ENCODE measurements around the gene ZDHHC3. TPM values are rescaled to one million over a fixed set of nuclear protein-coding genes. Genes with fewer than 3 reads are reported as not detected.

Gene ZDHHC3
- total and polyA plus RNA-seq, 4 donors: 15.4 to 43.0 (median 24.4) TPM

DNA sequence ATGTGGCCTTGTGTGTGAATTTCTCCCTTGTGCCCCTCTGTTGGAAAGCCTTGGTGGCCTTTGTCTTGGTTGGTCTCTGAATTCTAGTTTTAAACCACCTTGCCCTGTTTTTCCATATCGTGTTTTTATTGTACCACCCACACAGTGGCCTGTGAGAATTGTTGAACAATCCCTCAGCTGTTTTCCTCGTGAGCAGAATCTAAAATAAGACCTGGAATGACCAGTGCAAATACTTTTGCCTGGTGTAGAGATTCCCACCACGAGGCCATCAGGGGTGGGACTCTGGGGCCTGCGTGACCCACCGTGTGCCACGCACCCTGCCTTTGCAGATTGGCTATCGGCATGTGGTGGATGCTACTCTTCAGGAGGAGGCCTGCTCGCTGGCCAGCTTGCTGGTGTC is 31.1 kb upstream of the ZDHHC3 start:
- Histone ChIP-seq H3K9ac (ENCODE audit: low read depth in 1 of 2, low read length in 2 of 2) (no peak overlapping the region), H3K4me3 (ENCODE audit: low read depth in 1 of 3, low read length in 3 of 3) (no peak overlapping the region), H3K9me3 (ENCODE audit: control insufficient read depth in 4 of 4, low read length in 3 of 4) (no peaks in the 10 kb centered on the region), H3K36me3 (ENCODE audit: control insufficient read depth in 4 of 4, insufficient read depth in 3 of 4, low read depth in 1 of 4, low read length in 3 of 4) (peaks cover 6 to 40% (median 16%) of the 10 kb centered on the region in 4 donors), H3K27ac (ENCODE audit: low read depth in 1 of 2, low read length in 2 of 2) (no peak overlapping the region), H3K4me1 (ENCODE audit: control insufficient read depth in 4 of 4, insufficient read depth in 4 of 4, low read length in 3 of 4) (peaks cover 0 to 3% (median 1%) of the 10 kb centered on the region in 4 donors), H3K27me3 (ENCODE audit: control insufficient read depth in 4 of 4, insufficient read depth in 4 of 4, low read length in 3 of 4) (no peaks in the 10 kb centered on the region)
- 97% methylated on average over 8 of the region's 8 CpGs for WGBS
- TF ChIP-seq FOXA2 (IDR thresholded peaks at IDR 0.05) (no peak), RAD21 (IDR thresholded peaks at IDR 0.05) (no peak)
- TF ChIP-seq, protein P1, sequence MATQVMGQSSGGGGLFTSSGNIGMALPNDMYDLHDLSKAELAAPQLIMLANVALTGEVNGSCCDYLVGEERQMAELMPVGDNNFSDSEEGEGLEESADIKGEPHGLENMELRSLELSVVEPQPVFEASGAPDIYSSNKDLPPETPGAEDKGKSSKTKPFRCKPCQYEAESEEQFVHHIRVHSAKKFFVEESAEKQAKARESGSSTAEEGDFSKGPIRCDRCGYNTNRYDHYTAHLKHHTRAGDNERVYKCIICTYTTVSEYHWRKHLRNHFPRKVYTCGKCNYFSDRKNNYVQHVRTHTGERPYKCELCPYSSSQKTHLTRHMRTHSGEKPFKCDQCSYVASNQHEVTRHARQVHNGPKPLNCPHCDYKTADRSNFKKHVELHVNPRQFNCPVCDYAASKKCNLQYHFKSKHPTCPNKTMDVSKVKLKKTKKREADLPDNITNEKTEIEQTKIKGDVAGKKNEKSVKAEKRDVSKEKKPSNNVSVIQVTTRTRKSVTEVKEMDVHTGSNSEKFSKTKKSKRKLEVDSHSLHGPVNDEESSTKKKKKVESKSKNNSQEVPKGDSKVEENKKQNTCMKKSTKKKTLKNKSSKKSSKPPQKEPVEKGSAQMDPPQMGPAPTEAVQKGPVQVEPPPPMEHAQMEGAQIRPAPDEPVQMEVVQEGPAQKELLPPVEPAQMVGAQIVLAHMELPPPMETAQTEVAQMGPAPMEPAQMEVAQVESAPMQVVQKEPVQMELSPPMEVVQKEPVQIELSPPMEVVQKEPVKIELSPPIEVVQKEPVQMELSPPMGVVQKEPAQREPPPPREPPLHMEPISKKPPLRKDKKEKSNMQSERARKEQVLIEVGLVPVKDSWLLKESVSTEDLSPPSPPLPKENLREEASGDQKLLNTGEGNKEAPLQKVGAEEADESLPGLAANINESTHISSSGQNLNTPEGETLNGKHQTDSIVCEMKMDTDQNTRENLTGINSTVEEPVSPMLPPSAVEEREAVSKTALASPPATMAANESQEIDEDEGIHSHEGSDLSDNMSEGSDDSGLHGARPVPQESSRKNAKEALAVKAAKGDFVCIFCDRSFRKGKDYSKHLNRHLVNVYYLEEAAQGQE (IDR thresholded peaks at IDR 0.05): no peak
- no peak for DNase-seq (ENCODE audit: low spot score)

GRCh38 chr3:45003859-45004258 is 27.9 kb upstream of the ZDHHC3 start:
- TF ChIP-seq EGR1 (IDR thresholded peaks at IDR 0.05; ENCODE audit: low read depth in 2 of 2): no peak
- TF ChIP-seq, protein P2, sequence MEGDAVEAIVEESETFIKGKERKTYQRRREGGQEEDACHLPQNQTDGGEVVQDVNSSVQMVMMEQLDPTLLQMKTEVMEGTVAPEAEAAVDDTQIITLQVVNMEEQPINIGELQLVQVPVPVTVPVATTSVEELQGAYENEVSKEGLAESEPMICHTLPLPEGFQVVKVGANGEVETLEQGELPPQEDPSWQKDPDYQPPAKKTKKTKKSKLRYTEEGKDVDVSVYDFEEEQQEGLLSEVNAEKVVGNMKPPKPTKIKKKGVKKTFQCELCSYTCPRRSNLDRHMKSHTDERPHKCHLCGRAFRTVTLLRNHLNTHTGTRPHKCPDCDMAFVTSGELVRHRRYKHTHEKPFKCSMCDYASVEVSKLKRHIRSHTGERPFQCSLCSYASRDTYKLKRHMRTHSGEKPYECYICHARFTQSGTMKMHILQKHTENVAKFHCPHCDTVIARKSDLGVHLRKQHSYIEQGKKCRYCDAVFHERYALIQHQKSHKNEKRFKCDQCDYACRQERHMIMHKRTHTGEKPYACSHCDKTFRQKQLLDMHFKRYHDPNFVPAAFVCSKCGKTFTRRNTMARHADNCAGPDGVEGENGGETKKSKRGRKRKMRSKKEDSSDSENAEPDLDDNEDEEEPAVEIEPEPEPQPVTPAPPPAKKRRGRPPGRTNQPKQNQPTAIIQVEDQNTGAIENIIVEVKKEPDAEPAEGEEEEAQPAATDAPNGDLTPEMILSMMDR (IDR thresholded peaks at IDR 0.05; ENCODE audit: low read depth, low read length, missing input control): no peak
- no peak for TF ChIP-seq FOXA2 (IDR thresholded peaks at IDR 0.05)
- H3K9me3 ChIP-seq (ENCODE audit: control insufficient read depth in 4 of 4, low read length in 3 of 4): no peaks in the 10 kb centered on the region
- H3K27me3 ChIP-seq (ENCODE audit: control insufficient read depth in 4 of 4, insufficient read depth in 4 of 4, low read length in 3 of 4): no peaks in the 10 kb centered on the region
- H3K9ac ChIP-seq (ENCODE audit: low read depth in 1 of 2, low read length in 2 of 2): no peak overlapping the region
- H3K4me3 ChIP-seq (ENCODE audit: low read depth in 1 of 3, low read length in 3 of 3): no peak overlapping the region
- no peak overlapping the region for H3K27ac ChIP-seq (ENCODE audit: low read depth in 1 of 2, low read length in 2 of 2)
- peaks cover 0 to 6% (median 2%) of the 10 kb centered on the region in 4 donors for H3K4me1 ChIP-seq (ENCODE audit: control insufficient read depth in 4 of 4, insufficient read depth in 4 of 4, low read length in 3 of 4)
- no peak for DNase-seq (ENCODE audit: low spot score)
- 92% methylated on average over 2 of the region's 2 CpGs for WGBS
- peaks cover 8 to 35% (median 14%) of the 10 kb centered on the region in 4 donors for H3K36me3 ChIP-seq (ENCODE audit: control insufficient read depth in 4 of 4, insufficient read depth in 3 of 4, low read depth in 1 of 4, low read length in 3 of 4)

DNA sequence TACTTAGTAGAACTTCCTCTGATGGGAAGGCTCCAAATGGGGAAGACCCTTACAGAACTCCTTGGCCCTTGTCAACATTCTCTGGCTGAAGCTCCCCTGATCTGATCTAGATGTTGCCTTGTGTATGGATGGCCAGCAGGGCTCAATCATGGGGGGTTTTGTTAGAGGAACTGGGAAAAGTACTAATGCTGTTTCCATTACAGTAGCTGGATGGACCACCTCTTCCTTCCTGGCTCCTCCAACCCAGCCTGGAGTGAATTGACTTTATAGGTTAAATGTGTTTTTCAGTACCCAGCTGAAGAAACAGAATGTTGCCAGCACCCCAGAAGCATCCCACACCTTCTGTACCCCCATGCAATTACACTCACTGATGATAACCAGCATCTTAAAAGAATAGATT is 27.4 kb upstream of the ZDHHC3 start:
- Histone ChIP-seq H3K9me3 (ENCODE audit: control insufficient read depth in 4 of 4, low read length in 3 of 4) (no peaks in the 10 kb centered on the region), H3K9ac (ENCODE audit: low read depth in 1 of 2, low read length in 2 of 2) (no peak overlapping the region), H3K27me3 (ENCODE audit: control insufficient read depth in 4 of 4, insufficient read depth in 4 of 4, low read length in 3 of 4) (no peaks in the 10 kb centered on the region), H3K4me3 (ENCODE audit: low read depth in 1 of 3, low read length in 3 of 3) (no peak overlapping the region), H3K4me1 (ENCODE audit: control insufficient read depth in 4 of 4, insufficient read depth in 4 of 4, low read length in 3 of 4) (peaks cover 0 to 6% (median 2%) of the 10 kb centered on the region in 4 donors), H3K36me3 (ENCODE audit: control insufficient read depth in 4 of 4, insufficient read depth in 3 of 4, low read depth in 1 of 4, low read length in 3 of 4) (peaks cover 8 to 37% (median 17%) of the 10 kb centered on the region in 4 donors), H3K27ac (ENCODE audit: low read depth in 1 of 2, low read length in 2 of 2) (no peak overlapping the region)
- no peak for DNase-seq (ENCODE audit: low spot score)
- TF ChIP-seq FOXA2 (IDR thresholded peaks at IDR 0.05) (no peak), FOXA1 (IDR thresholded peaks at IDR 0.05) (no peak), NR2F2 (IDR thresholded peaks at IDR 0.05) (no peak), TAF1 (conservative IDR thresholded peaks at IDR 0.05) (no peak), MAX (IDR thresholded peaks at IDR 0.05) (no peak), EGR1 (IDR thresholded peaks at IDR 0.05; ENCODE audit: low read depth in 2 of 2) (no peak), ZBTB33 (IDR thresholded peaks at IDR 0.05) (no peak), HNF4A (conservative IDR thresholded peaks at IDR 0.05) (no peak), ATF3 (IDR thresholded peaks at IDR 0.05) (no peak)
- TF ChIP-seq, protein P2 (IDR thresholded peaks at IDR 0.05; ENCODE audit: low read depth, low read length, missing input control): no peak
- TF ChIP-seq, protein P1 (IDR thresholded peaks at IDR 0.05): no peak

Measured in liver (tissue), 9 donors.